AG08395 (cell line): ENCODE measurements around the gene CCDC136.

Source experiments
- DNase-seq: peaks from one replicate; pipeline ENCODE4 v3.0.0; 2012; ENCODE audit warnings: mixed read lengths, low spot score

CCDC136 gene

GRCh38 chr7:128863433-128863989 is 71.7 kb downstream of the CCDC136 start:
- peak; percentile 84 for DNase-seq

- no peak for DNase-seq
Observed at GRCh38 chr7:128865303-128865702, 73.5 kb downstream of the CCDC136 start.

- DNase-seq: no peak
Observed at GRCh38 chr7:128865996-128866877, 74.5 kb downstream of the CCDC136 start.

- no peak for DNase-seq
Observed at GRCh38 chr7:128867241-128867640, 75.5 kb downstream of the CCDC136 start.

- no peak for DNase-seq
Observed at GRCh38 chr7:128867842-128868623, 76.3 kb downstream of the CCDC136 start.

- DNase-seq: no peak
Observed at GRCh38 chr7:128868624-128869137, 76.9 kb downstream of the CCDC136 start.

GRCh38 chr7:128869138-128869943 is 77.6 kb downstream of the CCDC136 start:
- DNase-seq: peak; percentile 39

GRCh38 chr7:128869944-128870285 is 78.1 kb downstream of the CCDC136 start:
- no peak for DNase-seq

GRCh38 chr7:128871050-128871449 is 79.3 kb downstream of the CCDC136 start:
- no peak for DNase-seq
